Brain microvascular endothelial cell (primary cell): Measurements from ENCODE around the gene NRP1.

ENCODE experiments used
- DNase-seq: peaks from one replicate; pipeline ENCODE4 v3.0.0-alpha.2; 2020
- H3K27ac ChIP-seq: fragments of 250-450 bp; sonication (Bioruptor Pico); 2 replicates; pipeline ENCODE4 v1.5.1; 2020; ENCODE audit warnings: mild to moderate bottlenecking, moderate library complexity
- H3K27me3 ChIP-seq: fragments of 250-450 bp; sonication (Bioruptor Pico); replicated peaks from 2 replicates; pipeline ENCODE4 v1.5.1; 2020; ENCODE audit warnings: mild to moderate bottlenecking
- H3K36me3 ChIP-seq: fragments of 250-450 bp; sonication (Bioruptor Pico); replicated peaks from 2 replicates; pipeline ENCODE4 v1.5.1; 2020; ENCODE audit warnings: mild to moderate bottlenecking
- H3K4me3 ChIP-seq: 2 replicates; pipeline ENCODE4 v1.5.1; 2011; ENCODE audit warnings: low read depth, mild to moderate bottlenecking, control low read depth, low read length, moderate library complexity
- CTCF ChIP-seq: IDR thresholded peaks from 2 replicates; pipeline ENCODE4 v1.5.1; 2011; ENCODE audit warnings: low read depth, mild to moderate bottlenecking, moderate library complexity, low read length, control low read depth, inconsistent platforms; ENCODE audit errors: missing control alignments
- in situ Hi-C: cut with HindIII; loops from 2 replicates; pipeline ENCODE4 v1.10.0; 2017; ENCODE audit warnings: low sequenced_read_pairs, low pct_ligation_motif_present

Gene NRP1

GRCh38 chr10:33129141-33129995 is 205.1 kb downstream of the NRP1 start:
- TF ChIP-seq CTCF: peak; percentile 34

GRCh38 chr10:33127622-33128021 is 206.8 kb downstream of the NRP1 start:
- H3K27ac ChIP-seq: no peak overlapping the region
- no peaks in the 10 kb centered on the region for H3K27me3 ChIP-seq
- TF ChIP-seq CTCF: no peak
- H3K36me3 ChIP-seq: no peaks in the 10 kb centered on the region
- no peak for DNase-seq
- in situ Hi-C loops: no loop called here
- no peak overlapping the region for H3K4me3 ChIP-seq

More at GRCh38 chr10:33129141-33129995, 205.1 kb downstream of the NRP1 start:
- DNase-seq: peak; percentile 89
- Histone ChIP-seq H3K36me3 (no peaks in the 10 kb centered on the region), H3K4me3 (no peak overlapping the region), H3K27me3 (no peaks in the 10 kb centered on the region), H3K27ac (peak overlapping the region; percentile 98)
- in situ Hi-C loops: no loop called here
